ENCODE data around the gene FARP2. TPM values are rescaled to one million over a fixed set of nuclear protein-coding genes. Genes with fewer than 3 reads are reported as not detected.

FARP2 gene
- total RNA-seq, 1 experiment from 2014 or later: 59.0 TPM

GRCh38 chr2:241359481-241360045 lies 3.5 kb downstream of the FARP2 start:
- H3K4me3 Mint-ChIP-seq (ENCODE audit: low read depth, unreplicated experiment): peak overlapping the region; percentile 5
- BruUV-seq (replicated peaks): no TSS peak

GRCh38 chr2:241363426-241363825 lies 7.3 kb downstream of the FARP2 start:
- H3K9me3 Mint-ChIP-seq (ENCODE audit: low read depth, unreplicated experiment): no peaks in the 10 kb centered on the region
- H3K4me1 Mint-ChIP-seq (ENCODE audit: low read depth, unreplicated experiment): peaks cover 76% of the 10 kb centered on the region
- H3K27me3 Mint-ChIP-seq (ENCODE audit: unreplicated experiment): no peaks in the 10 kb centered on the region
- CTCF ChIA-PET: interaction anchor here (1.0 to 2.2 kb wide), 2 partner anchors 11 to 28 kb away, joined by 3 to 11 read pairs; no protein-coding TSS in a partner anchor
- BruUV-seq (replicated peaks): no TSS peak
- intact Hi-C loops (cut with micrococcal nuclease; ENCODE audit: unreplicated experiment): no loop called here
- peak overlapping the region; percentile 10 for H3K27ac Mint-ChIP-seq (ENCODE audit: unreplicated experiment)
- peaks cover 4% of the 10 kb centered on the region for H3K36me3 Mint-ChIP-seq (ENCODE audit: insufficient read depth, unreplicated experiment)
- no peak for TF ChIP-seq CTCF (IDR thresholded peaks at IDR 0.05; ENCODE audit: unreplicated experiment)
- peak; percentile 32 for DNase-seq
- peak overlapping the region; percentile 64 for H3K4me3 Mint-ChIP-seq (ENCODE audit: low read depth, unreplicated experiment)

More at GRCh38 chr2:241359481-241360045, 3.5 kb downstream of the FARP2 start:
- H3K27me3 Mint-ChIP-seq (ENCODE audit: unreplicated experiment): no peaks in the 10 kb centered on the region
- CTCF ChIA-PET: interaction anchor here (0.5 to 2.0 kb wide), 3 partner anchors 14 to 69 kb away, joined by 5 to 7 read pairs (median 6); no protein-coding TSS in a partner anchor
- H3K27ac Mint-ChIP-seq (ENCODE audit: unreplicated experiment): no peak overlapping the region
- H3K4me1 Mint-ChIP-seq (ENCODE audit: low read depth, unreplicated experiment): peaks cover 75% of the 10 kb centered on the region
- no peaks in the 10 kb centered on the region for H3K9me3 Mint-ChIP-seq (ENCODE audit: low read depth, unreplicated experiment)
- no peak for TF ChIP-seq CTCF (IDR thresholded peaks at IDR 0.05; ENCODE audit: unreplicated experiment)
- H3K36me3 Mint-ChIP-seq (ENCODE audit: insufficient read depth, unreplicated experiment): peaks cover 31% of the 10 kb centered on the region
- intact Hi-C loops (cut with micrococcal nuclease; ENCODE audit: unreplicated experiment): loop anchor here (2.0 to 5.0 kb wide), 2 partner anchors 15 to 33 kb away; no protein-coding TSS in a partner anchor
- no peak for DNase-seq

- peaks cover 4% of the 10 kb centered on the region for H3K36me3 Mint-ChIP-seq (ENCODE audit: insufficient read depth, unreplicated experiment)
- BruUV-seq (replicated peaks): no TSS peak
- no peaks in the 10 kb centered on the region for H3K27me3 Mint-ChIP-seq (ENCODE audit: unreplicated experiment)
- H3K4me1 Mint-ChIP-seq (ENCODE audit: low read depth, unreplicated experiment): peaks cover 75% of the 10 kb centered on the region
- H3K9me3 Mint-ChIP-seq (ENCODE audit: low read depth, unreplicated experiment): no peaks in the 10 kb centered on the region
- DNase-seq: no peak
- no peak overlapping the region for H3K4me3 Mint-ChIP-seq (ENCODE audit: low read depth, unreplicated experiment)
- H3K27ac Mint-ChIP-seq (ENCODE audit: unreplicated experiment): no peak overlapping the region
- CTCF ChIA-PET: interaction anchor here (2.2 kb wide), 1 partner anchor 10 kb away, joined by 11 read pairs; no protein-coding TSS in a partner anchor
- no peak for TF ChIP-seq CTCF (IDR thresholded peaks at IDR 0.05; ENCODE audit: unreplicated experiment)
- intact Hi-C loops (cut with micrococcal nuclease; ENCODE audit: unreplicated experiment): no loop called here
Observed at GRCh38 chr2:241364781-241365180, 8.7 kb downstream of the FARP2 start.

- DNase-seq: no peak
- H3K36me3 Mint-ChIP-seq (ENCODE audit: insufficient read depth, unreplicated experiment): peaks cover 4% of the 10 kb centered on the region
- H3K4me1 Mint-ChIP-seq (ENCODE audit: low read depth, unreplicated experiment): peaks cover 68% of the 10 kb centered on the region
- BruUV-seq (replicated peaks): no TSS peak
- H3K27me3 Mint-ChIP-seq (ENCODE audit: unreplicated experiment): no peaks in the 10 kb centered on the region
- intact Hi-C loops (cut with micrococcal nuclease; ENCODE audit: unreplicated experiment): no loop called here
- CTCF ChIA-PET: no interaction called here
- no peak for TF ChIP-seq CTCF (IDR thresholded peaks at IDR 0.05; ENCODE audit: unreplicated experiment)
- no peak overlapping the region for H3K27ac Mint-ChIP-seq (ENCODE audit: unreplicated experiment)
- H3K9me3 Mint-ChIP-seq (ENCODE audit: low read depth, unreplicated experiment): no peaks in the 10 kb centered on the region
- H3K4me3 Mint-ChIP-seq (ENCODE audit: low read depth, unreplicated experiment): no peak overlapping the region
Observed at GRCh38 chr2:241366678-241367077, 10.6 kb downstream of the FARP2 start.

Data from Calu3 (cell line).